GM18508 (cell line): ENCODE data around the gene SPPL2C.

Experiments
- ATAC-seq: cut with Tn5 transposase; IDR thresholded peaks from one replicate; pipeline ENCODE4 v1.9.1; 2021; ENCODE audit warnings: moderate number of reproducible peaks; ENCODE audit not compliant: insufficient read depth, unreplicated experiment

Gene SPPL2C, protein sequence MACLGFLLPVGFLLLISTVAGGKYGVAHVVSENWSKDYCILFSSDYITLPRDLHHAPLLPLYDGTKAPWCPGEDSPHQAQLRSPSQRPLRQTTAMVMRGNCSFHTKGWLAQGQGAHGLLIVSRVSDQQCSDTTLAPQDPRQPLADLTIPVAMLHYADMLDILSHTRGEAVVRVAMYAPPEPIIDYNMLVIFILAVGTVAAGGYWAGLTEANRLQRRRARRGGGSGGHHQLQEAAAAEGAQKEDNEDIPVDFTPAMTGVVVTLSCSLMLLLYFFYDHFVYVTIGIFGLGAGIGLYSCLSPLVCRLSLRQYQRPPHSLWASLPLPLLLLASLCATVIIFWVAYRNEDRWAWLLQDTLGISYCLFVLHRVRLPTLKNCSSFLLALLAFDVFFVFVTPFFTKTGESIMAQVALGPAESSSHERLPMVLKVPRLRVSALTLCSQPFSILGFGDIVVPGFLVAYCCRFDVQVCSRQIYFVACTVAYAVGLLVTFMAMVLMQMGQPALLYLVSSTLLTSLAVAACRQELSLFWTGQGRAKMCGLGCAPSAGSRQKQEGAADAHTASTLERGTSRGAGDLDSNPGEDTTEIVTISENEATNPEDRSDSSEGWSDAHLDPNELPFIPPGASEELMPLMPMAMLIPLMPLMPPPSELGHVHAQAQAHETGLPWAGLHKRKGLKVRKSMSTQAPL

DNA sequence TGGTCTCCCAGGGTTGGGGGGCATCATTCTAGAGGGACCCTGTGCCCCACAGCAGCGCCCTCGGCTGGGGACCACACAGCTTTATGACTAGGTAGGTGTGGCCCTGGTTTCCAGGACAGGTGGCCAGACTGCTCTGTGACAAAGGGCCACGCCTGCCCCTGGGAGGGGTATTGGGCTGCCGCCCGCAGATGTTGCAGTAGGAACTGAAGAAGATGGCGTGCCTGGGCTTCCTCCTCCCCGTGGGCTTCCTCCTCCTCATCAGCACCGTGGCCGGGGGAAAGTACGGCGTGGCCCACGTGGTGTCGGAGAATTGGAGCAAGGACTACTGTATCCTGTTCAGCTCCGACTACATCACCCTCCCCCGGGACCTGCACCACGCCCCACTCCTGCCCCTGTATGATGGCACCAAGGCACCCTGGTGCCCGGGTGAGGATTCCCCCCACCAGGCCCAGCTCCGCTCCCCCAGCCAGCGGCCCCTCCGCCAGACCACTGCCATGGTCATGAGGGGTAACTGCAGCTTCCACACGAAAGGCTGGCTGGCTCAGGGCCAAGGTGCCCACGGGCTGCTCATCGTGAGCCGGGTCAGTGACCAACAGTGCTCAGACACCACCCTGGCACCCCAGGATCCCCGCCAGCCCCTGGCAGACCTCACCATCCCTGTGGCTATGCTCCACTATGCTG lies at the start of gene SPPL2C:
SPPL2C (plus strand) TSS at position 187 of the 681 bp plus-strand sequence; CDS start at position 213, 26 bp downstream.
- ATAC-seq = no peak

DNA sequence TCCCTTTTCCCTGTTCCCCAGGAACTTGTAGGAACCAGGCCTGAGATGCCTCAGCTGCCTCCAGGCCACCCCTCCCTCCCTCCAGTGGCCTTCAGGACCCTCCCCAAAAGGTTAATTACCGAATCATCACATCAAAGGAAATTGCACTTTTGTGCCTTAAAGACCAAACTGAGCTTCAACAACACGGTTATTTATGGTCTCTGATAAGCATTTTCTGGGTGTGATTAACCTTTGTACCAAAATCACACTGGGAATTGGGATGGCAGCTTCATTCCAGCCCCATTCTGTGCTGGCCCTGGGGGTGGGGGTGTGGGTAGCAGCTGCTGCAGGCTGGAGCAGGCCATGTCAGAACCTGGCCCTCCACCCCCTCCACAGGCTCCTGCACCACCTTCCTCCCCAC lies 43.9 kb upstream of the SPPL2C start:
- ATAC-seq = no peak

DNA sequence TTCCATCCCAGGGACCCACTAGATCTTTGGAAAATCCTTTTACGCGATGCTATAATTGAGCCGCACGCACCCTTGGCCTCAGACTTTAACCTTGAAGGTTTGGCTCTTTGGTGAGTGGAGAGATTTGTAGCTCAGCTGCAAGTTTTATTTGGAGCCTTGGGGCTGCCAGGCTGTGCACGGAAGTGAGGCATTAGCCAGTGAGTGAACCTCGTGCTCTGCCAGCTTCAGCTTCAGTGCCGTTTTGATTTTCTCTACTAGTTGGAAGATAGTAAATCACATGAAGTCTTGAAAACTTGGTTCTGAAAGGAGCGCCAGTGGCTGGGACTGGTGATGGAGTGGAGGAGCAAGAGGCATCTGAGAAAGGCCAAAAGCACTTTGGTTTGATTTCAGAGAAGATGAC lies 43.3 kb upstream of the SPPL2C start:
- ATAC-seq = no peak

DNA sequence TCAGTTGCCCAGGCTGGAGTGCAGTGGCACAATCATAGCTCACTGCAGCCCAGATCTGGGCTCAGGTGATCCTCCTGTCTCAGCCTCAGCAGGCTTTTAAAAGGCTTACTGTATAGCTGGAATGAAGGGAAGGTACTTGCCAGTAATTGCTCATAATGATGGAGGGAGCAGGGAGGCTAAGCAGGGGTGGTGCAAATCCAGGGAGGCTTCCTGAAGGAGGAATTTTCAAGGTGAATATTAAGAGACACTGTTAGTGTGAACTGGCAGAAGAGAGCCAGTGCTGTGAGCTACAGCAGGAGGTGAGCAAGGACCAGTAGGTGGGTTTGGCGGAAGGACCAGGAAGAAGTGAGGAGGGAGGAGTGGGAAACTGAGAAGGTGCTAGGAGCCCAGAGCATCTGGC lies 35.8 kb upstream of the SPPL2C start:
- ATAC-seq = no peak

DNA sequence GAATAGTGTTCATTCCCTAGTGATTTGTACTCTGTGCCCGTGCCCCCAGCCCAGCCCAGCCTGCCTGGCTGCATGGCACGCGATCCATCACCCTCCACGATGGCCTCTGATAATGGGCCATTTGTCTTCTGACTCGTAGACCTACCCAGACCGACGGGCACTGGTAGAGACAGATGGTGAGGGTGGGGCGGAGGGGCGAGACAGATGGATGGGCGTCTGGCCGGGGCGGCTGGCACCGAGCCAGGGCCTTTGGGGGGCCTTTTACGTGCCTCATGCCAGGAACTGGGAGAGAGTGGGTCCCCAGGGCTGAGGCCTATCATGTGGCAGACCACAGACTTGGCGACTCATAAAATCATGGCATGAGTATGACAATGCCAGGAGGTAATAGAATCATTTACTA lies 35.2 kb upstream of the SPPL2C start:
- ATAC-seq = no peak

DNA sequence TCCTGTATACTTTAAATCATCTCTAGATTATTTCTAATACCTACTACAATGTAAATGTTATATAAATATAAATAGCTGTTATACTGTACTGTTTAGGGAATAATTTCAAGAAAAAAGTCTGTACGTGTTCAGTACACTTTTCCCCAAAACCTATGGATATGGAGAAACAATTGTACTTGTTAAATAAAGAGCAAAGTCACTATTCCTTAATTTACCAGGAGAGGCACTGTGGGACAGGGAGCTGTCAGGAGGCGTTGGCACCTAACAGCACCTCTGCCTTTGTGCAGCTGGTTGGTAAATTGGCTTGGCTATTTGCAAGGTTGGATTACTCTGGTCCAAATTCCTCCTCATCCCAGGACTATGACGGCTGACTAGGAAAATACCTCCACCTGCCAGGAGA lies 32.6 kb upstream of the SPPL2C start:
- no peak for ATAC-seq

DNA sequence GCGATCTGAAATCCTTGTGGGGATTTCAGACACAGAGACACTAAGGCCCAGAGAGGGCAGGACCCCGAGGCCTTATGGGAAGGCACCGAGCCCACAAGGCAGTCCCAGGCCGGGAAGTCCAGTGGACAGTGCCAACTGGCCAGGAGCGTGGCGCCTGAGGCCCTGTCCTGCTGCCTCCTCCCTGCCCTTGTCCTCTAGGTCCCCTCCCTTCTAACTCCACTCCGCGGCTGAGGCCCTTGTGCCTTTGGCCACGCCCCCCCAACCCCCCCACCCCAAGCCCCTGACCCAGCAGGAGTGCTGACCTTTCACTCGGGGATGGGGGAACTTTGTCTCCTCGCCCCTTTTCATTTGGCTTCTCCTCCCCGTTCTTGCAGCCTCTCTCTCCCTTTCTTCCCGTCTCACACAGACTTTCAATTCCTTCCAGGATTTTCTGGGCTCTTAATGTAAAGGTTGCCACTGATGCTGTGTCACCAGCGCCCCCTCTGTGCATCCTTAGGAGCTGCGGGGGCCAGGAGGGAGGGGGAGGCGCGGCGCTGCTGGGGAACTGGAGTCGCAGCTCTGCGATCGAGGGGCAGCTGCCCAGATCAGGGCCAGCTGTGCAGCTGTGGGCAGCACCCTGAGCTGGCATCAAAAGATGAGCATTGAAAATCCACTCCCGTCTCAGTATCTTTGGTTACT lies 31.5 kb upstream of the SPPL2C start:
- ATAC-seq = no peak

DNA sequence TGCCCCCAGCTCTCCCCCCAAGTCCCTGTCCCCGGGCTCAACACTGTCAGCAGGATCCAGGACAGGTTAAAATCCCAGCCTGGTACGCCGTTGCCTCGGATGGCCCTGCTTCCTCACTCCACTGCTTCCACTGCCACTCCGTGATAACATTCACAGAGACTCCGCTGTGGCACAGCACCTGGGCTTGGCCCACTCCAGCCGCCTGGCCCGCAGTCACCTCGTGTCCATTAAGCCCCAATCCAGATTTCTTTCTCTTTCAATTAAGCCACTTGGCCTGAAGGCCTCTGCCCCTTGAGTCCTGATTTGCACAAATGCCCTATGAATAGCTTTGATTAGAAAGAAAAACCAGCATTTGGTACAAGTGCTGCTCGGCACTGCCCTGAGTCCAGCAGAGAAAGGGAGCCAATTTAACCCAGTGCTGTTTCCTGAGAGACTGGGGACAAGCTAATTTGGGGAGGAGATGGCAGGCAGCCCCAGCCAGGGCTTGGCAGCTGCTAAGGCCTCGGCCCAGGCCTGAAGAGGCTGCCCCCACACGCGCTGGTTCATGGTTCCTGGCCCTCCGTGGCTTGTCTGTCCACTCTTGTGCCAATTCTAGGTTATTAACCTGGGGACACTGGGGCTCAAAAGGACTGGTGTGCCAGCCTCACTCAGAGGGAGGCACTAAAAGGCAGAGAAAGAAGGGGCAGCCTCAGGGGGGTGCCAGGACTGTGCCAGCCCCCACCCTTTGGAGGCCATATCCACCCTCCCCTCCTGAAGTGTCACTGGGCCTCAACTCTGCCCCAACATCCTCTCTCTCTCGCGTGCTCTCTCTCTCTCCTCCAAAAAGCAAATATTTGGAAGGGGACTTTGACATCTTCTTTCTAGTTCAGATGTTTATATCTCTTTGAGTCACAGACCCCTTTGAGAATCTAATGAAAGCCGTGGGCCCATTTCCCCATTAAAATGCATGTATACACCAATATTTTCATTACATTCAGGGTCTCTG lies 29.8 kb upstream of the SPPL2C start:
- no peak for ATAC-seq

DNA sequence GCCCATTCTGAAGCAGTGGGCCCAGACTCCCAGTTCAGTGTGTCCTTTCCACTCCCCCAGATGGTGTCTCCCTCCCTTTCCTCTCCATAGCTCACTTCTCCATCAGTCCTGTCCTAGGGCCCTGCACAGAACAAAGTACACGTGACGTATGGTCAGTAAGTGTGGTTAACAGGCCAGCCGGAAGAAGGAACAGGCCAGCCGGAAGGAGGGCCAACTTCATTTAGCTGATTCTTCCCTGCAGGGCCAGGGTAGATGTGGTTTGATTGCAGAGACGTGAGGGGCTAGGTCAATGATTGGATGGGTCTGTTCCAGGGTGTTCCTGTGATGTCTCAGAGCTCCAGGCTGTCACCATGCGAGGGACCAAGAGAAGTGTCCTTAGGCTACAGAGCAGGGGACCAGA lies 28.9 kb upstream of the SPPL2C start:
- ATAC-seq = no peak

DNA sequence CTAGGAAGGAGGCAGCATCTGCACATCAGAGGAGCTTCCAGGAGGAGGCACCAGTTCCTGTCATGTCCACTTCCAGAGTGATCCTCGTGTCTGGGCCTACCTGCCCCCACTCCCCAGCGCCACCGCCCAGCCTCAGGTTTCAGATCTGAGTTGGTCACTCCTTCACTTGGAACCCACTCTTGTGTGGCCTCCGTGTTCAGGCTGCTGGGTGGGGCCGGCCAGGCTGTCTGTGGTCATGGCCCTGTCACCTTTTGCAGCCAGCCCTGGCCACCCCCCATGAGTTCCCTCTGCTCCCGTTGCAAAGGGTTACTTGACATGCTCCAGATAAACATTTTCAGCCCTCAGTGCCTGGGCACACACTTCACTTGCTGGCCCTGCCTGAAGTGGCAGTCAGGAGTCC lies 26.6 kb upstream of the SPPL2C start:
- no peak for ATAC-seq

DNA sequence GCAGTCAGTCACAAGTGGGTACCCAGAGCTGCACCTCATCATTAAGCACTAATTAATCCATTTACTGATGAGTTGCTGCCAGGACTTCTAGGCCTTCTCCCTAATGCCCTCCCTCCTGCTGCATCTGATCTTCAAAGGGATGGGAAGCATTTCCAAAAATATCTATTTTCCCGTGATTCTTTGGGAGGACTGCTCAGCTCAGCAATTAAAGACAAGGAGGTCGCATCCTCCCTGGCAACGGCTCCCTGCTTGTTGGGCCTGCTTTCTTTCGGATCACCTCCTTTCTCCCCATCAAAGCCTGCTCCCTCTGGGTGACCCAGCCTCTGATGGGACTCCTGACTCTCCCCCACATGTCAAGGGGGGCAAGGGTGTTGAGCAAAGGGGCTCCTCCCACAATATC lies 26.0 kb upstream of the SPPL2C start:
- no peak for ATAC-seq

DNA sequence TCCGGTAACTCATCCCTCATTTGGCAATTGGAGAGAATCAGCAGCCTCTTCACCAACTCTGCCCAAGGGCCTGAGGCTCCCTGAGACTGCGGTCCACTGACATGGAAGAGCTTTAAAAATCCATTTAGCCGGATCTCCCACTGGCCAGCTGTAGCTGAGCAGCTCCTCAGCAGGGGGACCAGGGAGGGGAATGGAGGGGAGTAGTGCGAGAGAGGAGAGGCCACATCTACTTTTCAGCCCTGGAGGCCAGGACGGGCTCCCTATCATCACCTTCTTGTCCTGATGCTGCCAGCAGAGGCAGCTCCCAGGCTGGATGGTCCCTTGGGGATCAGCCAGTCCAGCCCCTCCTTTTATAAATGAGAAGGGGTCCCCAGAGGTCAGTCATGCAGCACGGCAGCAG lies 25.0 kb upstream of the SPPL2C start:
- ATAC-seq = no peak

DNA sequence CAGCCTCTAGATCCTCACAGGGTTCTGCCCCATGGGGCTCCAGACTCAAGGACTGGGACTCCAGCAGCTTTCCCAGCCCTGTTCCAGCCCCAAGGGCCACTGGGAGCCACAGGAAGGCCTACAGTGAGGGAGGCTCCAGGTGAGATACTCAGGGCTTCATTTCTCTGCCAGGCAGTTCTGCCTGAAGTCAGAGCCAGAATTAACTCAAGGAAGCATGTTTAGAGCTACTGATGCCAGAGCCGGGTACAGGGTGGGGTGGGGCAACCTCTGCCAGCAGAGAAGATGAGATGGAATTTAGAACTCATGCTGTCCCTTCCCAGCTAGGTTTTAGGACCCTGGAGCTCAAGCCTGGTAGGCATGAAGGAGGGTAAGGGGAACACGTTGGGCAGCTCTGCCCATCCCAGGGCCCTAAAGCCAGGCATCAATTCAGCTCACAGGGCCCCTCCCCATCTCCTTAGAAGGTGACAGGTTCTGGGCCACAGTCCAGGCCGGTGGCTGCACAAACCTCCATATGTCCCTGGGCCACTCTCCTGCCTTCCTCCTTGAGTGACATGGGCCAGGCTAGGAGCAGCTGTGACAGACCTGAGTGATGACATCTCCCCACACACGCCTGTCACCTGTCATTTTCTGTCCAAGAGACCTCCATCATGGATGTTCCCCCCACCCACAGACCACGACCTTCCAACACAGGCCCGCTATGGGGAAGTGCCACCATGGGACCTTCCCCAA lies 24.5 kb upstream of the SPPL2C start:
- ATAC-seq = no peak

DNA sequence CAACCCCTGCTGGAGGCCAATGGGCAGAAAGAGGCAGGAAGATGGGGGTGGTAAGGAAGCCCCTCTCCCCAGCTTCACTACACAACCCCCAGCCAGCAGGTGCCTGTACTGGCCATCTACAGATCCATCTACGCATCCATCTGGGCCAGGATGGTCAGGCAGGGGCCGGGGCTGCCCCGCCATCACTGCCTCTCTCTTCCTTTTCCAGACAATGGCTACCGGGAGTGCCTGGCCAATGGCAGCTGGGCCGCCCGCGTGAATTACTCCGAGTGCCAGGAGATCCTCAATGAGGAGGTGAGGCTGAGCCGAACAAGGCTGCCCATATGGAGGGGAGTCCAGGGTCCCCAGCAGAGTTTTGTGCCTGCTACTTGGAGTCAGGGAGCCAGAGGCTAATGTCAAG lies 23.5 kb upstream of the SPPL2C start:
- ATAC-seq = no peak

DNA sequence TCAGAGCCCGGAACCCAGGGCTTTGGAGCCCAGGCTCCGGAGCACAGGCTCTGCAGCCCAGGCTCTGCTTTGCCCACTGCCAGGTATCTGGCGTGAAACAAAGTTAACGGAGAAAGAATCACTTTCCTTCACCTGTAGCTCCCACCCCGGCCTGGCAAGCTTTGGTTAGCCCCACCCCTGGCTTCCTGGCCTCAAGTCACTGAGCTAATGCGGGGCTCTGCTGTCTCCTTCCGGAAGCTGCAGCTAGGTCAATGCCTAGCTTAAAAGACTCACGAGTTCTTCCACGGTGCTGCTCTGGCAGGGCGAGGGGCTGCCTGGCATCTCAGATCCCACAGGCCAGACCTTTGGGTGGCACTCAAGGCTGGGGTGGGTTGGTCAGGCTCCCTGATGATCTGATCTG lies 21.1 kb upstream of the SPPL2C start:
- ATAC-seq = no peak

DNA sequence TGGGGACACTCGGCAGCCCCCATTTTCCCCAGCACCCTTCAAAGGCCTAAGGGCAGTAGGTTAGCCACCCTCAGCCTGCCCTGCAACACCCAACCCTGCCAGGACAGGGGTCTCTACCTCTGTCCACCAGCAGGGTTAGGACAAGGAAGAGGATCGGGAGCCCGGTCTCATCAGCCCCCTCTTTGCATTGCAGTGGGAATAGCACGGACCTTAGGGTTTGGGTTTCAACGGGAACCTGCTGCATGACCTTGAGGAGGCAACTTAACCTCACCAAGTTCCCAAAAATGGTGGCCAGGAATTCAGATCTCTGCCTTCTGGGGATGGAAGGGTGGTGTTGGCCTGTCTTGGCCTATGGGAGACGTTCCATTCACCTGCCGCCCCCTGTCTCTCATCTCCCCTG lies 20.2 kb upstream of the SPPL2C start:
- ATAC-seq = no peak

DNA sequence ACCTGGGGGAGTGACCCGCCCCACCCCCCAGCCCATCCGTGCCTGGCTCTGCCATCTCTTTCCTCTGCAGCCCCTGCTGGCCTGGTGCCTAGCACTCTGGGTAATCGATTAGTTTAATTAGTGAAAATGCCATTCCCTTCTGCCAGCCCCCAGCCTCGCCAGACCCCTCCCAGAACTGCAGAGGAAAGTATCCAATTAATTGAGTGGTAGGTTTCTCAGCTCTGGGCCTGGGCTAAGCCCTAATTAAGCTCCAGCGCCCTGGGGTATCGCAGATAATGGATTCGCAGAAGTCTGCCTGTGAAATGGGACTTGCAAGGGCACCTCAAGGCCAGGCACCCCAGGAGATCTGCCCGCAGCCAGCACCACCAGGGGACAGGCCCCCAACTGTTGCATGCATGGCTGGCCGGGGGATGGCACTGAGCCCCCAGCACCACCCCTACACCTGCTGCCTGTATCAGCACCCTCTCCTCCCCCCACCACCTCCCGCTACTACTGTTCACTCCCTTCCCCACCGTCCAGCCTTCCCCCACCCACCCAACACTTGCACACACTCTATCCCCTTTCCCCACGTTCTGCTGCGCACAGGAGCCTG lies 19.7 kb upstream of the SPPL2C start:
- no peak for ATAC-seq

DNA sequence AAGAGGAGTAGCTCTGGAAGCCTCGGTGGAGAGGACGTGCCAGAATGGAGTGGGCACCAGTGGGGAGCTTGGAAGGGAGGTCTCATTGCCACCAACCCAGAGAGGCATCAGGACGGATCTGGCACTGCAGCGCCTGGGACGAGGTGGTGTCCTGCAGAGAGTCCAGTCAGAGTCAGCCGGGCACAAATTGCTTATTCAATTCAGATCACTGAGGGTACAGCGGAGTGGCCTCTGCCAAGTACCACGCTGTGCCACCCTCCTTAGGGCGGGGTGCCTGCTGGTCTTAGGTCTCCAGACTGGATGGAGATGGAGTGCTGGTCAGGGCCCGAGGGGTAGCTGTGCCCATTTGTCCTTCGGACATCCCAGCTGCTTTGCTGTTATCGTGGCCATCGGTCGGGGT lies 18.9 kb upstream of the SPPL2C start:
- ATAC-seq = no peak
